Prostate gland (tissue), 2 donors: ENCODE measurements around the gene SLC1A1. TPM values are rescaled to one million over a fixed set of nuclear protein-coding genes. Genes with fewer than 3 reads are reported as not detected.

Experiments used
- DNase-seq: peaks from one replicate; pipeline ENCODE4 v3.0.0-alpha.2; 2019; ENCODE audit warnings: low spot score
- H3K27ac ChIP-seq, 2 donors: fragments of 200-600 bp; sonication (generic); 2 replicates each; pipeline ENCODE4 v1.5.1; 2017 to 2019
- H3K27me3 ChIP-seq: fragments of 200-600 bp; sonication (generic); replicated peaks from 2 replicates; pipeline ENCODE4 v1.5.1; 2019; ENCODE audit not compliant: insufficient read depth
- H3K36me3 ChIP-seq, 2 donors: fragments of 200-600 bp; sonication (generic); 1 replicate in 1 of 2; 2 replicates in 1 of 2; pipeline versions ENCODE4 v1.5.1 to v1.8.1; 2017 to 2019
- H3K4me1 ChIP-seq: fragments of 200-600 bp; sonication (generic); replicated peaks from 2 replicates; pipeline ENCODE4 v1.5.1; 2019
- H3K4me3 ChIP-seq, 2 donors: fragments of 200-600 bp; sonication (generic); 2 replicates each; pipeline ENCODE4 v1.5.1; 2017 to 2019
- H3K9me3 ChIP-seq: fragments of 200-600 bp; sonication (generic); 2 replicates; pipeline ENCODE4 v1.5.1; 2017
- CTCF ChIP-seq, 4 experiments: fragments of 200-600 bp in 2 of 4; fragments of 450-650 bp in 2 of 4; sonication (generic) in 2 of 4; IDR thresholded peaks; 1 replicate in 3 of 4; 2 replicates in 1 of 4; pipeline ENCODE4 v1.5.1; 2016 to 2019; ENCODE audit warnings: antibody characterized with exemption in 4 of 4, mild to moderate bottlenecking in 2 of 4, moderate library complexity in 2 of 4
- POLR2A ChIP-seq: fragments of 450-650 bp; IDR thresholded peaks from one replicate; pipeline ENCODE4 v1.6.1; 2016; ENCODE audit warnings: antibody characterized with exemption, mild to moderate bottlenecking
- POLR2AphosphoS5 ChIP-seq: sonication (generic); formaldehyde crosslinking; IDR thresholded peaks from one replicate; pipeline ENCODE4 v1.6.1; 2017; ENCODE audit warnings: antibody characterized with exemption
- WGBS: methylation state at CpG from one replicate; pipeline ENCODE4 v1.1.5; 2018; 5-methylcytosine and 5-hydroxymethylcytosine counted together
- intact Hi-C: fragments of 100-400 bp; cut with DNase I; formaldehyde crosslinking; loops from one replicate; pipeline ENCODE4 v1.14.2; 2022
- total RNA-seq, 2 donors: library from RNA; depleted of rRNA; stranded (reverse); fragments of >200 nt; gene quantifications; one replicate each; pipeline ENCODE4 v1.1.0, GENCODE V29; 2016

The SLC1A1 gene
- total RNA-seq, 2 donors from 2014 or later: 2.9 to 13.1 TPM

GRCh38 chr9:4572184-4572826 is 82.0 kb downstream of the SLC1A1 start:
- no peak overlapping the region for H3K27ac ChIP-seq
- no peaks in the 10 kb centered on the region for H3K9me3 ChIP-seq
- TF ChIP-seq POLR2AphosphoS5: no peak
- TF ChIP-seq POLR2A: no peak
- no peak for TF ChIP-seq CTCF (IDR thresholded peaks at IDR 0.05)
- no peak for DNase-seq
- no peaks in the 10 kb centered on the region for H3K4me1 ChIP-seq
- intact Hi-C loops: no loop called here
- H3K36me3 ChIP-seq: no peaks in the 10 kb centered on the region
- H3K4me3 ChIP-seq: no peak overlapping the region
- WGBS: 60% methylated on average over 5 of the region's 5 CpGs
- H3K27me3 ChIP-seq: no peaks in the 10 kb centered on the region

DNA sequence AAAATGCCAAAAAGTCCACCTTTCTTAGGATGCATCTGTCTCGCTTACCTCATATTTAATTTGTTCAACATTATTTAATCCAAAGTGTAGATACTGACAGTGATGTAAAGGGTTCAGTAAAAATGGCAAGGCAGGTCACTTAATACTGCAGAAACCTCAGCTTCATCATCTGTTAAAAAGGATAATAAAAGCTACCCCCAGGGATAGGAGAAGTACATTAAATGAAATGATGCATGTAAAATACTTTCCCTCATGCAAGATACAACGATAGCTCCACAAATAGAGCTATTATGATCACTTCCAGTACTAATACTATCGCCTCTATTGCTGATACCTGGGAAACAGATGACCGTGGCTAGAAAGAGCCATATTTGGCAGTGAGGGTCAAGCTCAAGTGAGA is 82.9 kb downstream of the SLC1A1 start:
- WGBS: 74% methylated on average over 4 of the region's 4 CpGs
- H3K4me3 ChIP-seq: no peak overlapping the region
- H3K27ac ChIP-seq: no peak overlapping the region

DNA sequence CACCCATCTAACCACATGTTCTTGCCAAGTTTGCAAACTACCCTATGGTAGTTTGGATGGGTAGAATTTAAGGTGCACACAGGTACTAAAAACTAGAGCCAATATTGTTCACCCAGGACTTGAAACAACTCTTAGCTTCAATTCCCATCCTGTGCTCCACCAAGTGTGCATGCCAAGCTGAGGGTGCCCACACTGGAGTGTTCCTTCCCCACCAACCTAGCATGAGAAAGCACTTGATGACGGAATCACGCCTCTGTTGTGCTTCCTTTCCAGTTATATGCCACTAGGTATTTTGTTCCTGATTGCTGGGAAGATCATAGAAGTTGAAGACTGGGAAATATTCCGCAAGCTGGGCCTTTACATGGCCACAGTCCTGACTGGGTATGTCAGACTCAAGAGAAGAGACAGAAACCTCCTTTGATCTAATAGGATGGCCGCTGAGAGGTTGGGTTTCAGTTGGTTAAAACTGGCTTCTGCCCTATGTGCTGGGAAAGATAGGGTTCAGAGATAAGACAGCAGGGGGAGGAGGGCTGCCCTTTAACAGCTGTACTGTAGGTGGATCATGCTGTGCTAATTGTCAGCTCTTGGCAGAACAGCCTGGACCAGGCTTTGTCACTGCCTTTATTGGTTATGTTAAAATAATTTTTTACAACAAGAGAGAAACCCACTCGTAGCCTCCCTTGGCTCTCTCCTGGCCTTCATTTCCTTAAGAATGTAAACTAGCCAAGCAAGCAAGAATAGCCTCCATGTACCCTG is 83.5 kb downstream of the SLC1A1 start:
- no peaks in the 10 kb centered on the region for H3K36me3 ChIP-seq
- WGBS: 46% methylated on average over 5 of the region's 5 CpGs
- TF ChIP-seq POLR2AphosphoS5: peak; percentile 48
- TF ChIP-seq POLR2A: no peak

More for the DNA sequence above, 82.9 kb downstream of the SLC1A1 start:
- intact Hi-C loops: no loop called here
- TF ChIP-seq POLR2A (no peak), CTCF (IDR thresholded peaks at IDR 0.05) (no peak), POLR2AphosphoS5 (no peak)
- H3K36me3 ChIP-seq: no peaks in the 10 kb centered on the region
- no peak for DNase-seq
- no peaks in the 10 kb centered on the region for H3K4me1 ChIP-seq
- H3K9me3 ChIP-seq: no peaks in the 10 kb centered on the region
- no peaks in the 10 kb centered on the region for H3K27me3 ChIP-seq

GRCh38 chr9:4574657-4575243 is 84.5 kb downstream of the SLC1A1 start:
- DNase-seq: no peak
- H3K36me3 ChIP-seq: no peaks in the 10 kb centered on the region
- H3K27ac ChIP-seq: peak overlapping the region; percentile 0 to 49
- no peaks in the 10 kb centered on the region for H3K4me1 ChIP-seq
- WGBS: 91% methylated on average over 7 of the region's 7 CpGs
- H3K9me3 ChIP-seq: no peaks in the 10 kb centered on the region
- intact Hi-C loops: no loop called here
- no peak overlapping the region for H3K4me3 ChIP-seq
- H3K27me3 ChIP-seq: no peaks in the 10 kb centered on the region
- TF ChIP-seq CTCF (IDR thresholded peaks at IDR 0.05) (no peak), POLR2AphosphoS5 (no peak), POLR2A (no peak)

More for the DNA sequence above, 83.5 kb downstream of the SLC1A1 start:
- DNase-seq: peak; percentile 27
- H3K4me3 ChIP-seq: no peak overlapping the region
- H3K9me3 ChIP-seq: no peaks in the 10 kb centered on the region
- intact Hi-C loops: no loop called here
- H3K4me1 ChIP-seq: no peaks in the 10 kb centered on the region
- no peaks in the 10 kb centered on the region for H3K27me3 ChIP-seq
- H3K27ac ChIP-seq: peak overlapping the region; percentile 30 to 49

- DNase-seq: no peak
- no peaks in the 10 kb centered on the region for H3K36me3 ChIP-seq
- no peaks in the 10 kb centered on the region for H3K27me3 ChIP-seq
- no peak overlapping the region for H3K4me3 ChIP-seq
- TF ChIP-seq POLR2AphosphoS5 (no peak), CTCF (IDR thresholded peaks at IDR 0.05) (no peak), POLR2A (no peak)
- H3K9me3 ChIP-seq: no peaks in the 10 kb centered on the region
- H3K27ac ChIP-seq: no peak overlapping the region
- WGBS: 91% methylated on average over 8 of the region's 8 CpGs
- intact Hi-C loops: no loop called here
- no peaks in the 10 kb centered on the region for H3K4me1 ChIP-seq
These were observed 85.7 kb downstream of the SLC1A1 start for GRCh38 chr9:4575997-4576396.
